Suprapubic skin (tissue), 3 donors: ENCODE measurements around the gene BRICD5.

Experiments used
- CTCF ChIP-seq, 2 donors: fragments of 200-600 bp in 1 of 2; fragments of 450-650 bp in 1 of 2; sonication (generic) in 1 of 2; IDR thresholded peaks; one replicate each; pipeline ENCODE4 v1.5.1; 2016 to 2019; ENCODE audit warnings: antibody characterized with exemption in 2 of 2, mild to moderate bottlenecking in 1 of 2, moderate library complexity in 1 of 2
- EP300 ChIP-seq: sonication (generic); formaldehyde crosslinking; IDR thresholded peaks from one replicate; pipeline ENCODE4 v1.6.1; 2017; ENCODE audit warnings: antibody characterized with exemption
- POLR2A ChIP-seq, 2 donors: fragments of 450-650 bp; IDR thresholded peaks; one replicate each; pipeline ENCODE4 v1.6.1; 2017; ENCODE audit warnings: antibody characterized with exemption in 2 of 2, mild to moderate bottlenecking in 2 of 2, moderate library complexity in 2 of 2

- TF ChIP-seq POLR2A (IDR thresholded peaks at IDR 0.05), result no peak
- no peak for TF ChIP-seq CTCF (IDR thresholded peaks at IDR 0.05)
- TF ChIP-seq EP300, result no peak
These were observed 19.3 kb downstream of the BRICD5 start for GRCh38 chr16:2191446-2191706.
